ENCODE data around the gene AZU1.
"Not testable (repeated sequence)": the region's sequence is repeated elsewhere in the genome, so short reads cannot be mapped to it uniquely, and the experiment has no call there.

Gene AZU1

GRCh38 chr19:810883-811489 is 16.7 kb upstream of the AZU1 start:
- DNase-seq (ENCODE audit: low spot score): no peak

- no peak for DNase-seq (ENCODE audit: low spot score)
Measured at GRCh38 chr19:811506-812048, 16.1 kb upstream of the AZU1 start.

GRCh38 chr19:812049-812746 is 15.4 kb upstream of the AZU1 start:
- no peak for DNase-seq (ENCODE audit: low spot score)

- DNase-seq (ENCODE audit: low spot score): no peak
Measured at GRCh38 chr19:812747-813218, 14.9 kb upstream of the AZU1 start.

GRCh38 chr19:813219-814151 is 14.2 kb upstream of the AZU1 start:
- no peak for DNase-seq (ENCODE audit: low spot score)

- no peak for DNase-seq (ENCODE audit: low spot score)
Measured at GRCh38 chr19:814152-815078, 13.2 kb upstream of the AZU1 start.

GRCh38 chr19:815079-815774 is 12.4 kb upstream of the AZU1 start:
- no peak for DNase-seq (ENCODE audit: low spot score)

GRCh38 chr19:815775-816499 is 11.7 kb upstream of the AZU1 start:
- DNase-seq (ENCODE audit: low spot score): no peak

GRCh38 chr19:816500-816857 is 11.2 kb upstream of the AZU1 start:
- no peak for DNase-seq (ENCODE audit: low spot score)

GRCh38 chr19:820212-820611 is 7.4 kb upstream of the AZU1 start:
- DNase-seq (ENCODE audit: low spot score): not testable (repeated sequence)

GRCh38 chr19:821231-821824 is 6.3 kb upstream of the AZU1 start:
- no peak for DNase-seq (ENCODE audit: low spot score)

- peak; percentile 76 for DNase-seq (ENCODE audit: low spot score)
Measured at GRCh38 chr19:821825-822503, 5.7 kb upstream of the AZU1 start, which contains the start of gene PLPPR3. Gene PLPPR3, minus strand, starts transcription at chr19:821955. Its CDS starts 396 bp downstream, at chr19:821559.

GRCh38 chr19:823565-824121 is 4.0 kb upstream of the AZU1 start:
- no peak for DNase-seq (ENCODE audit: low spot score)

GRCh38 chr19:824885-825284 is 2.8 kb upstream of the AZU1 start:
- DNase-seq (ENCODE audit: low spot score): no peak

- DNase-seq (ENCODE audit: low spot score): no peak
Measured at GRCh38 chr19:825897-826644, 1.6 kb upstream of the AZU1 start.

- DNase-seq (ENCODE audit: low spot score): no peak
Measured at GRCh38 chr19:827314-827709, 325 bp upstream of the AZU1 start.

- no peak for DNase-seq (ENCODE audit: low spot score)
Measured at GRCh38 chr19:829129-829758, 1.6 kb downstream of the AZU1 start.
